Measurements from ENCODE around the gene SLC36A3.

Gene SLC36A3

GRCh38 chr5:151271336-151271735, 32.2 kb downstream of the SLC36A3 start:
- no peak overlapping the region for H3K4me3 ChIP-seq (ENCODE audit: control insufficient read depth, low read depth, low read length)
- no peak for DNase-seq (ENCODE audit: low read depth)

GRCh38 chr5:151270599-151270998, 33.0 kb downstream of the SLC36A3 start:
- no peak for DNase-seq (ENCODE audit: low read depth)
- no peak for TF ChIP-seq CTCF (IDR thresholded peaks at IDR 0.05; ENCODE audit: control insufficient read depth, insufficient read depth, low read depth, low read length, missing control alignments)
- H3K4me3 ChIP-seq (ENCODE audit: control insufficient read depth, low read depth, low read length): no peak overlapping the region

More at GRCh38 chr5:151271336-151271735, 32.2 kb downstream of the SLC36A3 start:
- no peak for TF ChIP-seq CTCF (IDR thresholded peaks at IDR 0.05; ENCODE audit: control insufficient read depth, insufficient read depth, low read depth, low read length, missing control alignments)

GRCh38 chr5:151267491-151268260, 35.9 kb downstream of the SLC36A3 start:
- TF ChIP-seq CTCF (IDR thresholded peaks at IDR 0.05; ENCODE audit: control insufficient read depth, insufficient read depth, low read depth, low read length, missing control alignments): no peak

GRCh38 chr5:151264113-151264512, 39.5 kb downstream of the SLC36A3 start:
- TF ChIP-seq CTCF (IDR thresholded peaks at IDR 0.05; ENCODE audit: control insufficient read depth, insufficient read depth, low read depth, low read length, missing control alignments): peak; percentile 13
- no peak for DNase-seq (ENCODE audit: low read depth)
- H3K4me3 ChIP-seq (ENCODE audit: control insufficient read depth, low read depth, low read length): no peak overlapping the region

More at GRCh38 chr5:151267491-151268260, 35.9 kb downstream of the SLC36A3 start:
- no peak overlapping the region for H3K4me3 ChIP-seq (ENCODE audit: control insufficient read depth, low read depth, low read length)
- DNase-seq (ENCODE audit: low read depth): no peak

GRCh38 chr5:151262532-151262931, 41.0 kb downstream of the SLC36A3 start:
- TF ChIP-seq CTCF (IDR thresholded peaks at IDR 0.05; ENCODE audit: control insufficient read depth, insufficient read depth, low read depth, low read length, missing control alignments): no peak

GRCh38 chr5:151259931-151260330, 43.6 kb downstream of the SLC36A3 start:
- no peak for DNase-seq (ENCODE audit: low read depth)
- H3K4me3 ChIP-seq (ENCODE audit: control insufficient read depth, low read depth, low read length): no peak overlapping the region
- TF ChIP-seq CTCF (IDR thresholded peaks at IDR 0.05; ENCODE audit: control insufficient read depth, insufficient read depth, low read depth, low read length, missing control alignments): no peak

More at GRCh38 chr5:151262532-151262931, 41.0 kb downstream of the SLC36A3 start:
- DNase-seq (ENCODE audit: low read depth): no peak
- no peak overlapping the region for H3K4me3 ChIP-seq (ENCODE audit: control insufficient read depth, low read depth, low read length)
